22Rv1 (cell line): Measurements from ENCODE around the gene BCOR.
A peak's percentile ranks its signal among the peaks of the same experiment; 100 is the strongest.

Experiments used
- H3K27ac ChIP-seq: fragments of 450-650 bp; 2 replicates; pipeline ENCODE4 v1.5.1; 2017
- ZFX ChIP-seq: fragments of 450-650 bp; IDR thresholded peaks from 2 replicates; pipeline ENCODE4 v1.6.1; 2017; ENCODE audit warnings: antibody characterized with exemption, borderline replicate concordance
- TF ChIP-seq, protein P1 (sequence below): fragments of 450-650 bp; IDR thresholded peaks from 2 replicates; pipeline ENCODE4 v1.5.1; 2017; ENCODE audit warnings: mild to moderate bottlenecking

BCOR gene

DNA sequence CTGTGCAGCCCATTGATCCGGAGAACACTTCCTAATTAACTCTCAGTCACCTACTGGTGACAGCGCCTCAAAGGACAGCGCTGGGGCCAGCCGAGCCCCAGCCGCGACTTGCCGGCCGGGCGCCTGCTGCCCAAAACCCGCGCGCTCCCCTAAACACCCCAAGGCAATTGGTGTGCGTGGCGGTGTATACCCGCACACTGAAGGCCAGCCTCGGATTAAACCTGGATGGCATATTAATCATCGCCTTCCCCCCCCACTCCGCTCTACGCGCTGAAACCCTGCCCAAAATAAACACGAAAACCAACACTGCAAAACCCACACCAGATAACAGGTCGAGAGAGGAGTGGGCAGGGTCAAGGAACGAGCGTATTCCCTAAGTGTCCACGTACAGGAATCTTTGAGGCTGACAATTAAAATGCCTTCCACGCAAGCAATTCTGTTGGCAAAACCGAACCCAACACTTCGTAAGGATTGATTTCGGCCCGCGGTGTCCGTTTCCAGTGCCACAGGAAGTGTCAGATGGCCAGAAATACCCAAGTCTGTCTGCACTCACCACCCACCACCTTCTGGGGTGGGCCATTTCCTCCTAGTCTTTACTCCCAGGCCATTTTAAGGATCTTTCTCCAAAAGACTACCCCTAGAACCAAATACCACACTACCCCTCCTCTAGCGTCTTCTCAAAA, 2.7 kb downstream of the BCOR start:
- no peak for TF ChIP-seq ZFX
- TF ChIP-seq, protein P1, sequence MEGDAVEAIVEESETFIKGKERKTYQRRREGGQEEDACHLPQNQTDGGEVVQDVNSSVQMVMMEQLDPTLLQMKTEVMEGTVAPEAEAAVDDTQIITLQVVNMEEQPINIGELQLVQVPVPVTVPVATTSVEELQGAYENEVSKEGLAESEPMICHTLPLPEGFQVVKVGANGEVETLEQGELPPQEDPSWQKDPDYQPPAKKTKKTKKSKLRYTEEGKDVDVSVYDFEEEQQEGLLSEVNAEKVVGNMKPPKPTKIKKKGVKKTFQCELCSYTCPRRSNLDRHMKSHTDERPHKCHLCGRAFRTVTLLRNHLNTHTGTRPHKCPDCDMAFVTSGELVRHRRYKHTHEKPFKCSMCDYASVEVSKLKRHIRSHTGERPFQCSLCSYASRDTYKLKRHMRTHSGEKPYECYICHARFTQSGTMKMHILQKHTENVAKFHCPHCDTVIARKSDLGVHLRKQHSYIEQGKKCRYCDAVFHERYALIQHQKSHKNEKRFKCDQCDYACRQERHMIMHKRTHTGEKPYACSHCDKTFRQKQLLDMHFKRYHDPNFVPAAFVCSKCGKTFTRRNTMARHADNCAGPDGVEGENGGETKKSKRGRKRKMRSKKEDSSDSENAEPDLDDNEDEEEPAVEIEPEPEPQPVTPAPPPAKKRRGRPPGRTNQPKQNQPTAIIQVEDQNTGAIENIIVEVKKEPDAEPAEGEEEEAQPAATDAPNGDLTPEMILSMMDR: no peak
- H3K27ac ChIP-seq: peak overlapping the region; percentile 98

DNA sequence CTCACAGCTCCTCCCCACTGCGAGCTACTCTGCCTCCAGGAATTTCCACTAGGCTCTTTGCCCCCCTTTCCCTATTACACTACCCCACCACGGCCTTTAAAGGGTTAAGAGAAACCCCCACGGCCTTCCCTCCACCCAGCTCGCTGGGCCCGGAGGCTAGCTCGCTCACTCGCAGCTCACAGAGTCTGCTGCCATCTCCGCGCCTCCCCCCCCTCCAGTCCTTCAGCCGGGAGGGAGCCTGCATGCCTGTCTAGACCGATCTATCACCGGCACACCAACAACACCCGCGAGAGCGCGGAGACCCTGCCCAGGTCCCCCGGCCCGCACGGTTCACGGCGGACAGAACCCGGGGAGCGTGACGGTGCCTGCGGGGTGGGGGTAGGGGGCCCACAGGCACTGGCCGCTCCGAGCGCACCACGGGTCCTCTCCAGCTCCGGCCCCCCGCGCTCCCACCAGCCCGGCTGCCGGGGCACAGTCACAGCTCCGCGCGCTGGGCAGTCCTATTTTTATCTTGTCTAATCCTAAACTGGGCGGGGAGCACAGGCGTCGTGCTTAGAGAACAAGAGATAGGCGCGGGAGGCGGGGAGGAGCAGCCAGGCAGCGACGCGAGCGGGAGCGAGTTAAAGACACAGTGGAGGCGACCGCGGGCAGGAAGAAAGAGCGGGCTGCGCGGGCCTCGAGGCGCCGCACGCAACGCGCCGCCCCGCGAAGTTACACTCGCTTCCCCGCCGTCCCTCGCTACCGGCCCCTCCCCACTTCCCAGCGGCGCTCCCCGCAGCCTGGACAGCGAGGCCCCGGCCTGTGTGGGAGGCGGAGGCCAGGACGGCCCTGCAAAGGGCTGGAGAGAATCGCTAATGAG, 3.5 kb downstream of the BCOR start:
- peak overlapping the region; percentile 98 for H3K27ac ChIP-seq
- TF ChIP-seq, protein P1: no peak
- no peak for TF ChIP-seq ZFX

DNA sequence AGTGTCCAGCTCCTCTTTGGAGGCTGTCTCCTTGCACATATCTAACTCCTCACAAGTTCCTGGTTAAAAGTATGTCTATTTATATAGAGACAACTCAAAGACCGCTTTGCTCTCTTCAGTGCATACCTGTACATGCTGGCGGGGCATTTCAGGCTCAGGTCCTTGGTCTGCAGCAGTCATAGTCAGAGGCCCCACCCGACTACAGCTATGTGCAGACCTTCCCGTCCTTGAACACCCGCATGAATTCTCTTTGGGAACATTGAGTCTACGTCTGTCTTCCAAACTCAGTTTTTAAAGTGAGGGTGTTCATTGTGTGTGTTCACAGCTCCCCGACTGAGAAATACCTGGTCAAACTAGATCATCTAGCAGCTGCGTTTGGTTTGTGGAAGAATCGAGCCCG, 4.2 kb downstream of the BCOR start:
- TF ChIP-seq, protein P1: no peak
- no peak for TF ChIP-seq ZFX
- H3K27ac ChIP-seq: peak overlapping the region; percentile 98

DNA sequence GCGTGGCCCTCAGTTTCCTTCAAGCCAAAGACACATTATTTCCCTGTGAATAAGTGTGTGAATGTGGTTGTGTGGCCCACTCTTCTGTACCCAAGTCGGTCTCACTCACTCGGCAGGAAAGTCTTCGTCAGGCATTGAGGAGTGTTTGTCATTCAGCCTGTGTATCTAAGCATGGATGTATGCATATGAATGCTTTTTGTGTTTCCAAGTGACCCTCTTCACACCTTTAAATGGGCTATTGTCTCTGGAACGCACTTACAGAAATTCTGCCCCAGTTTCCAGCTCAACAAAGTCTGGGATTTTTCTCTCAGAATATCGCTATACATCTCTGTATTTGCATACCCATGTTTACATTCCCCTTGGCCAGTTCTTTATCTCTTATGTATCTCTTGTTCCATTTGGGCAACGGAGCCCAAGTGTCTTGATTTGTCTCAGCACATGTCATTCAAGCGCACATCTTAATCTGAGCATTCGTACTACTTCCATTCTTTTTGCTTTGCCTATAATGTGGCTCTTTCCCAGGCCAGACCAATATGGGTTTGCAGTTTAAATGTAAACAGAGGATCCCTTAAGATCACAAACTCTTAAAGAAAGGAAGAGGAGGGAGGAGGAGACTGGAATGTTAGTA, 4.8 kb downstream of the BCOR start:
- TF ChIP-seq ZFX: no peak
- TF ChIP-seq, protein P1: no peak
- H3K27ac ChIP-seq: peak overlapping the region; percentile 98

DNA sequence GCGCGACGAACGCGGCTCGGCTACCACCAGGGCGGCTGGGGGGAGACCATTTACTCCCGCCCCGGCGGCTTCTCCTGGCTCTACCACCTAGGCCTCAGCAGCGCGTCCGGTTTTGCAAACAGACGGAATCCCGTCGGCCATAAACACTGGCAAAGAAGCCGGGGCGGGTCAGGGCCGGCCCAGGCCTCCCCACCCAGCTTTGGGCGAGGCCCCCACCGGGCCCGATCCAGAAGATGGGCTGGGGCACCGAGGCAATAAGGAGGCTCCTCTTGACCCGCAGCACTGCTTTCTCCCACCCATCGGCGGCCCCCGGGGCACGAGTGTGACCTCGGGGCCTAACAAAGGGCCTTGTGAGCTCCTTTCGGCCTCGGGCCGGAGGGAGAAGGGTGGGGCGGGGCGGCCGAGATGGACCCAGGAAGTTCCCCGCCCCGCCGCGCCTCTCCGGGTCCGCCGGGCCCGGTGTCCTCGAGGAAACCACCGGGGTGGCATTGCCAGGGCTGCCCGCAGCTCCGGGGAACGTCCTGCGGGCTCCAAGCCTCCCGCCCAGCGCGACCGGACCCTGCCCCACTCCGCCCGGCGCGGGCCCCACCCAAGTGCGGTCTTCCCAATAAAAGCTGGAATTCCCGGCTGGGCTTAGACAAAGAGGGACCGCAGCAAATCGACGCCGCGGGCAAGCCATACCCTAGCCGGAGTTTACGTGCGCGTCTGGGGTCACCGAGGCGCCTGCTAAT, 5.9 kb downstream of the BCOR start:
- no peak for TF ChIP-seq ZFX
- TF ChIP-seq, protein P1: no peak
- H3K27ac ChIP-seq: peak overlapping the region; percentile 98

DNA sequence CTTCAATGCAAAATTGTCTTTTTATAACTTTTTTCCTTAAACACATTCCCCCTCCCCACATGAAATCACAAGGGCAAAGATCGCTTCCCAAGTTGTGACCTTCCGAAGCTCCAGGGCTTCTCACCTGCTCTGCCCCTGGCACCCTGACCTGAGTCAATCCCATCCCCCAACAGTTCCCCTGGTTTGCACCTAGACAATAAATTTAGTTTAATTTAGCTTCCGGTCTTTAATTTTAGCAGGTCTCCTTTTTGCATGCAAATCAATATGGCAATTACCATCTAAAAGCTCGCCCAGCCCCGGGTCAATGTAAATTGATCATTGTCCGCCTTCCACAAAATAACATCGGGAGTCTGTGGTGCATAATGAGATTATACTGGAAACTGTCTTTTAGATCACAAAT, 6.8 kb downstream of the BCOR start:
- H3K27ac ChIP-seq: peak overlapping the region; percentile 98
- no peak for TF ChIP-seq ZFX
- TF ChIP-seq, protein P1: no peak
